ENCODE data around the gene BMPR1A.

- TF ChIP-seq CTCF (IDR thresholded peaks at IDR 0.05): no peak
- no peak for TF ChIP-seq POLR2A (IDR thresholded peaks at IDR 0.05)
These were observed 29.9 kb downstream of the BMPR1A start for GRCh38 chr10:86786368-86786767.

Data from lower leg skin (tissue), 3 donors.